PFSK-1 (cell line): ENCODE data around the gene RBX1.

Experiments used
- FOXP2 ChIP-seq: optimal IDR thresholded peaks from 2 replicates; pipeline ENCODE3; 2011; ENCODE audit warnings: borderline replicate concordance, control low read depth, inconsistent platforms; ENCODE audit not compliant: insufficient read depth; ENCODE audit errors: extremely low read length, extremely low read depth
- POLR2AphosphoS5 ChIP-seq: IDR thresholded peaks from 2 replicates; pipeline ENCODE4 v1.6.1; 2012; ENCODE audit warnings: low read depth, mild to moderate bottlenecking, control low read depth, low read length, moderate library complexity
- SIN3A ChIP-seq: IDR thresholded peaks from 2 replicates; pipeline ENCODE4 v1.6.1; 2012; ENCODE audit warnings: mild to moderate bottlenecking, low read length, moderate library complexity, borderline replicate concordance; ENCODE audit not compliant: insufficient read depth
- TAF1 ChIP-seq: IDR thresholded peaks from 2 replicates; pipeline ENCODE4 v1.6.1; 2012; ENCODE audit warnings: low read length, control low read depth, borderline replicate concordance; ENCODE audit not compliant: insufficient read depth
- TF ChIP-seq, protein P1 (sequence below), 2 experiments: IDR thresholded peaks; 2 replicates each; pipeline versions ENCODE4 v1.6.1 to v1.8.0; 2011 to 2012; ENCODE audit warnings: low read depth in 2 of 2, low read length in 2 of 2, control low read depth in 1 of 2, inconsistent platforms in 1 of 2, mild to moderate bottlenecking in 1 of 2, moderate library complexity in 1 of 2; ENCODE audit not compliant: insufficient read depth in 1 of 2

DNA sequence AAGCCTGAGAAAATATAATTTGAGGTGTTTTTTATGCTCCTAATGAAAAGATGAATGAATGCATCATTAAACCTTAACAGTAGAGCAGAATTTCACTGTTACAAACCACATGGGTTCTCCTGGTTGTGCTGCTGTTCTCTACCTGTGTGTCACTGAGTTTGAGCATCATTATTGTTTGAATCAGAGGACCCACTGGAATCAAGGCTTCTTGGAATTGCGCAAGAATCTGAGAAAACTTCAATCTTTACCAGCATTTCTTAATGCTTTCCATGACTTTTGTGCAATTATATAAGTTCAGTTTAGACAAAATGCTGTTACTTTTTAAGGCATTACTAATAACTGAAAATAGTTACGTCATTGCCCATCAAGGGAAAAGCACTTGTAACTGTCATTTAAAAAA is 18.8 kb upstream of the RBX1 start:
- TF ChIP-seq, protein P1, sequence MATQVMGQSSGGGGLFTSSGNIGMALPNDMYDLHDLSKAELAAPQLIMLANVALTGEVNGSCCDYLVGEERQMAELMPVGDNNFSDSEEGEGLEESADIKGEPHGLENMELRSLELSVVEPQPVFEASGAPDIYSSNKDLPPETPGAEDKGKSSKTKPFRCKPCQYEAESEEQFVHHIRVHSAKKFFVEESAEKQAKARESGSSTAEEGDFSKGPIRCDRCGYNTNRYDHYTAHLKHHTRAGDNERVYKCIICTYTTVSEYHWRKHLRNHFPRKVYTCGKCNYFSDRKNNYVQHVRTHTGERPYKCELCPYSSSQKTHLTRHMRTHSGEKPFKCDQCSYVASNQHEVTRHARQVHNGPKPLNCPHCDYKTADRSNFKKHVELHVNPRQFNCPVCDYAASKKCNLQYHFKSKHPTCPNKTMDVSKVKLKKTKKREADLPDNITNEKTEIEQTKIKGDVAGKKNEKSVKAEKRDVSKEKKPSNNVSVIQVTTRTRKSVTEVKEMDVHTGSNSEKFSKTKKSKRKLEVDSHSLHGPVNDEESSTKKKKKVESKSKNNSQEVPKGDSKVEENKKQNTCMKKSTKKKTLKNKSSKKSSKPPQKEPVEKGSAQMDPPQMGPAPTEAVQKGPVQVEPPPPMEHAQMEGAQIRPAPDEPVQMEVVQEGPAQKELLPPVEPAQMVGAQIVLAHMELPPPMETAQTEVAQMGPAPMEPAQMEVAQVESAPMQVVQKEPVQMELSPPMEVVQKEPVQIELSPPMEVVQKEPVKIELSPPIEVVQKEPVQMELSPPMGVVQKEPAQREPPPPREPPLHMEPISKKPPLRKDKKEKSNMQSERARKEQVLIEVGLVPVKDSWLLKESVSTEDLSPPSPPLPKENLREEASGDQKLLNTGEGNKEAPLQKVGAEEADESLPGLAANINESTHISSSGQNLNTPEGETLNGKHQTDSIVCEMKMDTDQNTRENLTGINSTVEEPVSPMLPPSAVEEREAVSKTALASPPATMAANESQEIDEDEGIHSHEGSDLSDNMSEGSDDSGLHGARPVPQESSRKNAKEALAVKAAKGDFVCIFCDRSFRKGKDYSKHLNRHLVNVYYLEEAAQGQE (IDR thresholded peaks at IDR 0.05; ENCODE audit: insufficient read depth in 1 of 2, low read depth in 2 of 2, low read length in 2 of 2): no peak
- no peak for TF ChIP-seq TAF1
- no peak for TF ChIP-seq POLR2AphosphoS5
- no peak for TF ChIP-seq SIN3A
- TF ChIP-seq FOXP2: no peak
